ENCODE measurements around the gene MLLT10.

The MLLT10 gene

DNA sequence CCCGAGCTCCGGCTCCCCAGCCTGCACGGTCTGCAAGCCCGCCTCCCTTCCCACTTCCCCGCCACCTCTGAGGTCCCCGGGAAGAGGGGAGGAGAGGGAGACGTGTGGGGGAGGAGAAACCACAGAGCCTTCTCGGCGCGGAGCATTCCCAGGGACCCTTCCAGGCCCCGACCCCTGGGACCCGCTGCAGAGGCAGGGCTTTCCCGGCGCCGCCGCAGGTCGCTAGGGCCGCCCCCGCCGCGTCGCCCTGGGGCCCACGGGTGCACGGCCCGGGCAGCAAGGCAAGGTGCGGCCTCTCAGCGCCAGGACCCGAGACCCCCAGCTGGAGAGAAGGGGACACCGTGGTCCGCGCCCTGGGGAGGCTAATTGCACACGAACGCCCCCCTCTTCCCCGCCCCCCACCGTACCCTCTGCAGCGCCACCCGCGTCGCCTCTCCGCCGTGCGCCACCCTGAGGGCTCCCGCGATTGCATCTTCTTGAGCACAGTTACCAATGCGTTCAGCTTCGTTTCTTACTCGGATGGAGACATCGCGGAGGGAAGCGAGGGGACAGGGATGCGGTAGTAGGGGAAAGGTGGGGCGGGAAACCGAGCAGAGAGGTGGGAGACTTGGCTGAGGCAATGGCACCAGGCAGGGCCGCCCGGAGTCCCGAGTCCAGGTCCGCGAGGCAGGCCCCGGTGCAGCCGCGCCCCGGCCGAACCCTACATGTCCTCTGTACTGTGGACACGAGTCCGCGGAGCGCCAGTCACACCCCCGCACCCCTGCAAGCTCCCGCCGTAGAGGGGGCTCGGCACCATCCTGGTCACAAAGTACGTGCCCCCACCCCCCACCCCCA is 37.5 kb upstream of the MLLT10 start:
- Histone ChIP-seq H3K4me3 (ENCODE audit: low read length) (peak overlapping the region; percentile 97), H2AFZ (ENCODE audit: low read depth, low read length) (no peak overlapping the region), H3K4me1 (ENCODE audit: insufficient read depth, low read length) (peaks cover 43% of the 10 kb centered on the region), H3K27me3 (ENCODE audit: insufficient read depth, low read length) (no peaks in the 10 kb centered on the region), H3K36me3 (ENCODE audit: insufficient read depth, low read length) (no peaks in the 10 kb centered on the region), H3K9me3 (ENCODE audit: low read length) (no peaks in the 10 kb centered on the region)

DNA sequence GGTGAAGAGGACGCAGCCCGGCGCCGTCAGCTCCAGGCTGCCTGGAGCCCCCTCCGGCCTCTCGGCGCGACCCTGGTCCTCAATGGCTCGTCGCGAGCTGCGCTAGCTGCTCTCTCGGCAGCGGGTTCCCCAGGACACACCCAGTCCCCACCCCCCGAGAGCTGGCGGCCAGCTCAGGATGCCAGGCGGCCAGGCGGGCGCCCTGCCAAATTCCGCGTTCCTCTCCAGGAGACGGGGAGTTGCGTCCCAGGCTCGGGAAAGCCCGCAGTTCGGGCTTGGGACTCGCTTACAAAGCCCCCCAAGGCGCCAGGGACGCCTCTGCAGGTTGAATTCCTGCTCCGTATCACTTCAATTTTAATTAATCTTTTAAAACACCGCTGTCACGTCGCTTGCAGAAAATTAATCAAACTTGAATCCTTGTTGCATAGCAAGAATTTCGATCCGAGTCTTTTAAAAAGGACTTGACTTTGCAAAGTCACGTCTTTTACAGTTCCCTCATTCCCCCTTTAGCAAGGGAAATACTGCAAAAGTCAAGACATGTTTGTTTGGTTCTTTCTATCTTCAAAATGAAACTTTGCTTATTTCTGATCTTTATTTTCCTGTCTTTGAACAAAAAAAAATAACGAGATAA is 36.7 kb upstream of the MLLT10 start:
- Histone ChIP-seq H3K4me3 (ENCODE audit: low read length) (peak overlapping the region; percentile 97), H3K4me1 (ENCODE audit: insufficient read depth, low read length) (peaks cover 50% of the 10 kb centered on the region), H2AFZ (ENCODE audit: low read depth, low read length) (no peak overlapping the region), H3K9me3 (ENCODE audit: low read length) (no peaks in the 10 kb centered on the region), H3K36me3 (ENCODE audit: insufficient read depth, low read length) (no peaks in the 10 kb centered on the region), H3K27me3 (ENCODE audit: insufficient read depth, low read length) (no peaks in the 10 kb centered on the region)

DNA sequence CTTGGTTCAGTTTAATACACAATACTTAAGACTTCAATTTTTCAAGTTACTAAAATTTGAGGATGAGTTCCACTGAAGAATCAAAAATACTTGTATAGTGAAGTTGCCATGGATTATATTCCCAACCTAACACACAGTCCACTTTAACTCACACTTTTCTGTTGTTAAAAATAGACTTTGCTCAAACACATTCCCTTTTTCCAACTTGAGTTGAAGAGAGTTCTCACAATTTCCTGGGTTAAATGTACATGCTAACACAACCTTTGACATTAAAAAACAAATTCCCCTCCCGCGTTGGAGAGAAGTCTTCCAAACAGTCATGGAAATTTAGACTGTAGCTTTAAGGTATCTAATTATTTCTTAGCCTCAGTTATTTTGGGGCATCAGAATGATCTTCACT is 35.7 kb upstream of the MLLT10 start:
- Histone ChIP-seq H3K4me3 (ENCODE audit: low read length) (peak overlapping the region; percentile 97), H3K9me3 (ENCODE audit: low read length) (no peaks in the 10 kb centered on the region), H3K36me3 (ENCODE audit: insufficient read depth, low read length) (no peaks in the 10 kb centered on the region), H3K27me3 (ENCODE audit: insufficient read depth, low read length) (no peaks in the 10 kb centered on the region), H3K4me1 (ENCODE audit: insufficient read depth, low read length) (peaks cover 61% of the 10 kb centered on the region), H2AFZ (ENCODE audit: low read depth, low read length) (no peak overlapping the region)

DNA sequence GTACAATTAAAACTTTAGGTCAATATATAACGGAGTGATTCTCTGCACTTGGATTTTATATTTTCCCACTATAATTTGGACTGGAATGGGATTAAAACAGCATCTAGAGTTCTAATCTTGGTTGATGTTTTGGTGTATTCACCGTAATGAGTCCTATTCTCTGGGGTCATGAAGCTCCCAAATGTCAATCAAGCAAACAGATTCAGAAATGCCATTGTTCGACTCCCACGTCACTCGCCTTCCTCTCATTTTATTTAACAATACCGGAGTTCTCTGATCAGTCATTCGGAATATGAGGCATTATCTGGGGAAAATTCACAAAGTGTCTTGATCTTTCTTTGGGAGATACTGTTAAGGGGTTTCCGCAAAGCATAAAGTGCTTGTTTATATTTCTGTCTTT is 35.0 kb upstream of the MLLT10 start:
- H2AFZ ChIP-seq (ENCODE audit: low read depth, low read length): no peak overlapping the region
- no peaks in the 10 kb centered on the region for H3K36me3 ChIP-seq (ENCODE audit: insufficient read depth, low read length)
- no peaks in the 10 kb centered on the region for H3K27me3 ChIP-seq (ENCODE audit: insufficient read depth, low read length)
- peaks cover 64% of the 10 kb centered on the region for H3K4me1 ChIP-seq (ENCODE audit: insufficient read depth, low read length)
- H3K4me3 ChIP-seq (ENCODE audit: low read length): peak overlapping the region; percentile 97
- H3K9me3 ChIP-seq (ENCODE audit: low read length): no peaks in the 10 kb centered on the region

DNA sequence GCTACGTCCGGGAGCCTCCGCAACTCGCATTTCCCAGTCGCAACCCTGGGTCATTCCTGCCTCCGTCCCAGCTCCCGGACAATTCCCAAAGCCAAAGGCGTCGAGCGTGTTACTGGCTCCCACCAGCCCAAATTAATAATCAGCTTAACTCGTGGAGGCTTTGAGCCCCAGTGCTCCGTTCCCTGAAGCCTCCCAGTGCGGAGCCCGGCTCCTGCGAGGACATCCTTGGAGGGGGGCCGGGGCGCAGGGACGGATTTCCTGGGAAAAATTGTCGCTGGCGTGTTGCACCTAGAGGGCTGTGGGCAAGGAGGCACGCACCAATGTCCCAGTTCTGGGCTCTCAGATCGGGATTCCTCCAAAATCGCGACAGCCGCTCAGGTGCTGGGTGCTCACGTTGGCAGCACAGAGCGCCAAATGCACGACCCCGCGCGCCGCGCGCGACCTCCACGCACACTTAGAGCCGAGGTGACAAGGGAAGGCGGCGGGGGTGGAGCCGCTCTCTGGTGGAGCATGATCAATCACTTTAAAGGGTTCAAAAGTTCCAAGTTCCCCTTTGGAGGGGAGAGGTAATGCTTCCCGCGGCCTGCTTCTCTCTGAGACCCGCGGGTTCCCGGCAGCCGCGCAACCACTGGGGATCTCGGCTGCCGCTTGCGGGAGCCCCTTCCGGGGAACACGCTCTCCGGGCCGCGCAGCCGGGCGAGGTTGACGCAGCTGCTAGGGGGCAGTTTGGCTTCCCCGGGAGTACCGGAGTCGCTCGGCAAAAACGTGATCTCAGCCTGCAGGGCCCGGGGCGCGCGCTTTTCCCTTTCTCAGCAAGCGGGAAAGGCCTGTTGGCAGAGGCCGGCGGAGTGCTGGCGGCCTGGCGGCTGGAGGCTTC is 34.1 kb upstream of the MLLT10 start:
- Histone ChIP-seq H3K27me3 (ENCODE audit: insufficient read depth, low read length) (no peaks in the 10 kb centered on the region), H2AFZ (ENCODE audit: low read depth, low read length) (no peak overlapping the region), H3K36me3 (ENCODE audit: insufficient read depth, low read length) (no peaks in the 10 kb centered on the region), H3K4me1 (ENCODE audit: insufficient read depth, low read length) (peaks cover 62% of the 10 kb centered on the region), H3K9me3 (ENCODE audit: low read length) (no peaks in the 10 kb centered on the region), H3K4me3 (ENCODE audit: low read length) (peak overlapping the region; percentile 97)

DNA sequence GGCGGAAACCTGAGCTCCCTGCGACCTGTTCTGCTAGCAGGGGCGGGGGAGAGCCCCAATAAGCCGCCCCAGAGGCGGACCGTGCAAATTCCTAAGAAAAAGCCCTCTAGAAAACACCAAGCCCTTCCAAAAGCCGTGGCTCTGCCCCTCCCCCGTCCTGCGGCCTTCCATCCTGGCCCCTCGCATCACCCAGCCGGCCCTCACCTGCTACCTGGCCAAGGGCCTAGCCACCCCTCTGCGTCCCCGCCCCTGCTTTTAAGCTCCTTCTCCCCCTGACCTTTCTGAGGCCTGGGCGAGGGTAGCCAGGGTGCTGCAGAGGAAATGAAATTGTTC is 33.5 kb upstream of the MLLT10 start:
- Histone ChIP-seq H3K9me3 (ENCODE audit: low read length) (no peaks in the 10 kb centered on the region), H3K4me3 (ENCODE audit: low read length) (peak overlapping the region; percentile 97), H3K36me3 (ENCODE audit: insufficient read depth, low read length) (no peaks in the 10 kb centered on the region), H2AFZ (ENCODE audit: low read depth, low read length) (no peak overlapping the region), H3K27me3 (ENCODE audit: insufficient read depth, low read length) (no peaks in the 10 kb centered on the region), H3K4me1 (ENCODE audit: insufficient read depth, low read length) (peaks cover 68% of the 10 kb centered on the region)

DNA sequence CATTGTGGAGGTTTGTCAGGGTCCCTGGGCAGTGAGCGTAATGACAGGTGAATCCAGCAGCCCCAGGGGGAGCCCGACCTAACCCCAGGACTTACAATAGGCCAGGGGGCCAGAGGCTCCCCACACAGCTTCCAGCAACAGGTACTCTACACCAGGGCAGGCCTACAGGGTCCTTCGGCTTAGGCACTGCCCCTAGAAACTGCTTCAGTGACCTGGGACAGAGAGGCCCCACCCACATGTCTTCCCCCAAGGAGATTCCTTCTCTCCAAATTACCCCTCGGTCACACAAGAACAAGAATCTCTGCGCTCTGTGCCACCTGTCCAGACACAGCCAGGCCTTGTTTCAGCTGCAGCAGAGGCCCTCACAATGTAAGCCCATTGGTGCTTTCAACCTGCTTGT is 32.9 kb upstream of the MLLT10 start:
- Histone ChIP-seq H3K36me3 (ENCODE audit: insufficient read depth, low read length) (no peaks in the 10 kb centered on the region), H3K4me1 (ENCODE audit: insufficient read depth, low read length) (peaks cover 73% of the 10 kb centered on the region), H3K27me3 (ENCODE audit: insufficient read depth, low read length) (no peaks in the 10 kb centered on the region), H3K9me3 (ENCODE audit: low read length) (no peaks in the 10 kb centered on the region), H3K4me3 (ENCODE audit: low read length) (peak overlapping the region; percentile 97), H2AFZ (ENCODE audit: low read depth, low read length) (no peak overlapping the region)

DNA sequence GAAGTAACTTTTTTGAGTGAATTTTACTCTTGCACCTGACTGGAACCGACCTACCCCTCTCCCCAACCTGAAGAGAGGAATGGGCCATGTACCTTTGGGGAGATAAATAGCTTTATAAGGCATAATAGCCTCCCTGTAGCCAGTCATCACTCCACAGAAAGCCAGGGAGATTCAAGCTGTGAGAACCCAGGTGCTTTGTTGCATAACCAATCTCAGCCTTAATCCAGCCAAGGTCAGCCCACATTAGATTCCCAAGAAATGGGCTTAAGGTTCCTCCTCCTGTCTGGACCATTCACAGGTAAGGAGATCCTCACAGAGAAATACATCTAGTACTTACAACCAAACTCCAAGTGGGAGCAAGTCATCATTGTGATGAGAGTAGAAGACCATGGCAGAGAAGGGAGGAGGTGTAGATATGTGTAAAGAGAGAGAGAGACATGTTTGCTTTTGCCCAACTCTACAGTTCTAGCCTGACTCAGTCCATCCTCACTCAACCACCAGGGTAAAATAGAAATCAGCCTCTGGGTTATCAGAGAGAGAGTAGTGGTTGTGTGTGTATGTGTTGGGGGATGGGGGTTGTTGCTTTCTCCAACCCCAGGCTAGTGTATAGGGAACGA is 32.2 kb upstream of the MLLT10 start:
- H2AFZ ChIP-seq (ENCODE audit: low read depth, low read length): no peak overlapping the region
- H3K36me3 ChIP-seq (ENCODE audit: insufficient read depth, low read length): no peaks in the 10 kb centered on the region
- peaks cover 81% of the 10 kb centered on the region for H3K4me1 ChIP-seq (ENCODE audit: insufficient read depth, low read length)
- H3K9me3 ChIP-seq (ENCODE audit: low read length): no peaks in the 10 kb centered on the region
- H3K27me3 ChIP-seq (ENCODE audit: insufficient read depth, low read length): no peaks in the 10 kb centered on the region
- H3K4me3 ChIP-seq (ENCODE audit: low read length): no peak overlapping the region

DNA sequence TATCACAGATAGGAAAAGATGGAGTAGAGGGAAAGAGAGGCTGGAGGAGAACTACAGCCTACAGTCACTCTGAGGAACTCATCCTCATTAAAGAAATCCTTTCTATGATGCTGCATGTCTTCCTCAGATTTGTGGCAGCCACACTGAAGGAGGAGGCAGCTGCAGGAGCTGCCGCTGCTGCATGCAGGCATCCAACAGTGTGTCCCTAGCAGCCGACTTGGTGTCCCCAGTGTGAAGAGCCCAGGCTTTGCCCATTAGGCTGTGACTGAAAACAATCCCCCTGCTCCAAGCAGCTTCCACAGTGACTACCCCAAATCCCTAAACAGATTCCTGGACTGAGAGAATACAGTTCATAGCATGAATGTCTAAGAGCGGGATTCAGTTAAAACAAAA is 31.7 kb upstream of the MLLT10 start:
- Histone ChIP-seq H3K36me3 (ENCODE audit: insufficient read depth, low read length) (no peaks in the 10 kb centered on the region), H2AFZ (ENCODE audit: low read depth, low read length) (no peak overlapping the region), H3K4me1 (ENCODE audit: insufficient read depth, low read length) (peaks cover 86% of the 10 kb centered on the region), H3K9me3 (ENCODE audit: low read length) (no peaks in the 10 kb centered on the region), H3K4me3 (ENCODE audit: low read length) (no peak overlapping the region), H3K27me3 (ENCODE audit: insufficient read depth, low read length) (no peaks in the 10 kb centered on the region)

DNA sequence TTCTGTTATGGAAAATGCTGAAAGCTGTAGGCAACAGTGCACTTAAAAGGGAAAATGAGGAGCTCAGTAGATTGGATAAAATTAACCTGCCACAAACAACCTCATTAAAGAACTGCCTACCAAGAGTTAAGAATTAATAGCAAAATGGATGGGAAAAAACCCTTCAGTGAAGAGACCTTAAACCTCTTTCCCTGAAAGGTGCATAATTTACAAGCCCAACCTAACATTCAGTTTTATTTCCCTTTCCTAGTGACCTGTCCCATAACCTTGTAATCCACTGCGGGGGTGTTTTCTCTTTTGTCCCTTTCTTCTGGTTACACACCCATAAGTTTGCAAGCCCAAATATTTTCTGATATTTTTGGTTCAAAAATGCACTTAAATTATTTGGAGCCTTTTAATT is 30.5 kb upstream of the MLLT10 start:
- H2AFZ ChIP-seq (ENCODE audit: low read depth, low read length): no peak overlapping the region
- H3K36me3 ChIP-seq (ENCODE audit: insufficient read depth, low read length): no peaks in the 10 kb centered on the region
- H3K27me3 ChIP-seq (ENCODE audit: insufficient read depth, low read length): no peaks in the 10 kb centered on the region
- H3K9me3 ChIP-seq (ENCODE audit: low read length): no peaks in the 10 kb centered on the region
- H3K4me1 ChIP-seq (ENCODE audit: insufficient read depth, low read length): peaks cover 85% of the 10 kb centered on the region
- H3K4me3 ChIP-seq (ENCODE audit: low read length): no peak overlapping the region

DNA sequence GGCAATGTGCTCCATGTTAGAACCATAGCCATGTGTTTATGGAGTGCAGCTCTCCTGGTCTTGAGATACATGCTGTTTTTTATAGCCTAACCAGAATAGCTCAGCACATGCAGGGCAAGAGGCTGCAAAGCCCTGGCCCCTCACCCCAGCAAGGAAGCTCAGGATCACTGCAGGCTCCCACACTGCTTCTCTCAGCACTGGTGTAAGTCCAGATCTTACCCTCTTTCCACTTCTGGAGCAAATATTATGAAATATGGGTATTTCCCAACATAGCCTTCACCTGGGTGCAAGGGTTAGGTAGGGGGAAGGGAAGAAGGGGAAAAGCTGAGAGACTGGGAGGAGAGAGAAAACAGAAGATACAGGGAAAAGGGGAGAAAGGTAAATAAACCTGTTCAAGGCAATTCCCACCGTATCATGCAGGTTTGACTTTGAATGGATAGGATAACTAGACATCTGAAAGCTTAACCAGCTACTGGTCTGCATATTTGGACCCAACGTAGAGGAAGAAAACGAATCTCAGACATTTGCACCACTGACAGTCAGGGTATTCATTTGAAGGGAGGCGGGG is 28.2 kb upstream of the MLLT10 start:
- H3K36me3 ChIP-seq (ENCODE audit: insufficient read depth, low read length): no peaks in the 10 kb centered on the region
- H3K9me3 ChIP-seq (ENCODE audit: low read length): no peaks in the 10 kb centered on the region
- no peak overlapping the region for H2AFZ ChIP-seq (ENCODE audit: low read depth, low read length)
- H3K4me1 ChIP-seq (ENCODE audit: insufficient read depth, low read length): peaks cover 79% of the 10 kb centered on the region
- H3K27me3 ChIP-seq (ENCODE audit: insufficient read depth, low read length): no peaks in the 10 kb centered on the region
- no peak overlapping the region for H3K4me3 ChIP-seq (ENCODE audit: low read length)

DNA sequence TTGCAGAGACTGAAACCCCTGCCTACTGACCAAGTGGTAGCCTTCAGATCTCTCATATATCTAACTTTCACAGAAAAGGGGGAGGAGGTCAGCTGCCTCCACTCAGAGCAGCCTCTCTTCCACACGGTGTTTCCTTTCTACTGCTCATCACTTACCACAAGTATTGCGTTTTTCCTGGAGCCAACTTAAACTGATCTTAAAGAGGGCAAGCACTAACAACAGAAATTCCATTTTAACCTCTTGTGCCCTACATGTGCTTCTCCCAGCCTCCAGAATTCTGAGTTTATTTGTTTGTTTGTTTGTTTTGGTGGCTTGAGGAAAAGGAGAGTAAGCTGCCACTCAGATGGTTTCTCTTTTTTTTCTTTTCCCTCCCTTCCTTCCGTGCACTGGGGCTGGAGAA is 27.7 kb upstream of the MLLT10 start:
- Histone ChIP-seq H3K4me1 (ENCODE audit: insufficient read depth, low read length) (peaks cover 79% of the 10 kb centered on the region), H3K27me3 (ENCODE audit: insufficient read depth, low read length) (no peaks in the 10 kb centered on the region), H3K9me3 (ENCODE audit: low read length) (no peaks in the 10 kb centered on the region), H2AFZ (ENCODE audit: low read depth, low read length) (no peak overlapping the region), H3K36me3 (ENCODE audit: insufficient read depth, low read length) (no peaks in the 10 kb centered on the region), H3K4me3 (ENCODE audit: low read length) (peak overlapping the region; percentile 0)

All from neuron (in vitro differentiated cells).